ENCODE results near the gene ROR1. TPM values are rescaled to one million over a fixed set of nuclear protein-coding genes. Genes with fewer than 3 reads are reported as not detected.

Gene ROR1
- total and polyA plus RNA-seq, 2 donors (not counting 3 experiments of a cell fraction or from before 2014, with no cell fraction given), result 2.6 to 3.5 TPM

- Histone ChIP-seq H3K4me3 (replicated peaks in 1 of 3; ENCODE audit: insufficient read depth in 1 of 3, low read depth in 1 of 3, low read length in 3 of 3) (no peak overlapping the region), H3K9me1 (replicated peaks; ENCODE audit: control insufficient read depth, extremely low read depth, insufficient read depth, low read length) (no peaks in the 10 kb centered on the region), H3K27me3 (ENCODE audit: control insufficient read depth in 2 of 2, insufficient read depth in 2 of 2, low read length in 2 of 2) (peaks cover 0 to 2% of the 10 kb centered on the region in 2 experiments), H3K36me3 (ENCODE audit: control insufficient read depth in 2 of 2, extremely low read depth in 1 of 2, insufficient read depth in 2 of 2, low read length in 2 of 2) (no peaks in the 10 kb centered on the region), H2AFZ (ENCODE audit: low read depth, low read length) (no peak overlapping the region), H4K20me1 (replicated peaks; ENCODE audit: control insufficient read depth, extremely low read depth, insufficient read depth, low read length) (no peaks in the 10 kb centered on the region), H3K9ac (replicated peaks; ENCODE audit: extremely low read depth, insufficient read depth, low read length) (no peak overlapping the region), H3K27ac (ENCODE audit: insufficient read depth, low read depth, low read length) (no peak overlapping the region), H3K4me2 (ENCODE audit: insufficient read depth, low read length) (no peak overlapping the region), H3K9me3 (replicated peaks; ENCODE audit: control insufficient read depth, insufficient read depth, low read length) (no peaks in the 10 kb centered on the region), H3K4me1 (ENCODE audit: control insufficient read depth, extremely low read depth, insufficient read depth, low read length) (no peaks in the 10 kb centered on the region), H3K79me2 (ENCODE audit: control insufficient read depth, insufficient read depth, low read length) (no peaks in the 10 kb centered on the region)
- no TSS peak for BruUV-seq (replicated peaks)
- POLR2A ChIA-PET, result no interaction called here
- FAIRE-seq, result no peak
- no peak for DNase-seq (ENCODE audit: low read depth, low spot score)
- dilution Hi-C loops (cut with MboI; ENCODE audit: extremely low pct_ligation_motif_present, low sequenced_read_pairs), result loop anchor here (25.0 kb wide), 1 partner anchor 442 kb away; no protein-coding TSS in a partner anchor
- intact Hi-C loops (cut with micrococcal nuclease), result no loop called here
- TF ChIP-seq JUN (IDR thresholded peaks at IDR 0.05; ENCODE audit: borderline replicate concordance, insufficient read depth, insufficient read length, low read depth) (no peak), CTCF (IDR thresholded peaks at IDR 0.05; ENCODE audit: extremely low read depth in 1 of 2, insufficient read depth in 1 of 2, low read depth in 1 of 2, low read length in 2 of 2) (no peak), MYC (IDR thresholded peaks at IDR 0.05; ENCODE audit: low read depth, low read length) (no peak), EZH2 (IDR thresholded peaks at IDR 0.05; ENCODE audit: borderline replicate concordance, low read depth, low read length, severe bottlenecking) (no peak), MAX (IDR thresholded peaks at IDR 0.05; ENCODE audit: insufficient read depth, insufficient read length) (no peak), POLR2A (IDR thresholded peaks at IDR 0.05; ENCODE audit: low read depth, low read length) (no peak), POLR2AphosphoS5 (IDR thresholded peaks at IDR 0.05; ENCODE audit: insufficient read depth, low read depth, low read length) (no peak), FOS (IDR thresholded peaks at IDR 0.05; ENCODE audit: borderline replicate concordance, insufficient read depth, low read length) (no peak), GATA2 (IDR thresholded peaks at IDR 0.05; ENCODE audit: insufficient read depth, insufficient read length, low read depth, low read length) (no peak)
- CTCF ChIA-PET, result interaction anchor here (1.6 kb wide), 1 partner anchor 356 kb away, joined by 3 read pairs; the partner anchor contains the start of gene ROR1
Measured at GRCh38 chr1:64129701-64130100, 355.9 kb downstream of the ROR1 start.

All from endothelial cell of umbilical vein (primary cell).